SU-DHL-6 (cell line): Measurements from ENCODE around the gene NSMF.
A peak's percentile ranks its signal among the peaks of the same experiment; 100 is the strongest.

Experiments
- H2AFZ ChIP-seq: fragments of 200-600 bp; sonication (generic); 2 replicates; pipeline ENCODE4 v1.6.1; 2014; ENCODE audit warnings: low read depth, mild to moderate bottlenecking, moderate library complexity, mixed read lengths, antibody characterized with exemption, low read length; ENCODE audit not compliant: severe bottlenecking
- H3F3A ChIP-seq: fragments of 200-600 bp; shearing (Covaris generic); 2 replicates; pipeline ENCODE4 v1.6.0; 2016; ENCODE audit warnings: antibody characterized with exemption, mild to moderate bottlenecking; ENCODE audit not compliant: insufficient read depth
- H3K27ac ChIP-seq: fragments of 200-600 bp; sonication (generic); 2 replicates; pipeline ENCODE4 v1.5.1; 2016; ENCODE audit warnings: low read depth, mild to moderate bottlenecking, low read length, moderate library complexity, mixed read lengths
- H3K27me3 ChIP-seq: fragments of 200-600 bp; sonication (generic), shearing (Covaris generic); 2 replicates; pipeline ENCODE4 v1.6.0; 2014; ENCODE audit warnings: mild to moderate bottlenecking, low read length
- H3K36me3 ChIP-seq: fragments of 200-600 bp; sonication (generic); 2 replicates; pipeline ENCODE4 v1.6.1; 2014; ENCODE audit warnings: mild to moderate bottlenecking, low read length, mixed read lengths
- H3K4me2 ChIP-seq: fragments of 300-600, 200-600 bp; shearing (Covaris generic), sonication (generic); 2 replicates; pipeline ENCODE4 v1.6.0; 2014; ENCODE audit warnings: low read length, low read depth, mild to moderate bottlenecking; ENCODE audit not compliant: poor library complexity, severe bottlenecking
- H3K4me3 ChIP-seq: fragments of 200-600 bp; sonication (generic); 2 replicates; pipeline ENCODE4 v1.5.1; 2014; ENCODE audit warnings: antibody characterized with exemption, low read length, mild to moderate bottlenecking, mixed read lengths; ENCODE audit not compliant: insufficient read depth, poor library complexity, severe bottlenecking
- H3K79me2 ChIP-seq: fragments of 200-600 bp; sonication (generic); 2 replicates; pipeline ENCODE4 v1.6.1; 2014; ENCODE audit warnings: mild to moderate bottlenecking, low read length, moderate library complexity; ENCODE audit not compliant: insufficient read depth
- H3K9ac ChIP-seq: fragments of 200-600 bp; sonication (generic); 2 replicates; pipeline ENCODE4 v1.7.0; 2014; ENCODE audit warnings: mild to moderate bottlenecking, low read length
- H3K9me2 ChIP-seq: fragments of 200-600 bp; sonication (generic); replicated peaks from 2 replicates; pipeline ENCODE4 v1.6.1; 2014; ENCODE audit warnings: low read length; ENCODE audit not compliant: insufficient read depth
- H3K9me3 ChIP-seq: fragments of 200-600 bp; sonication (generic); 2 replicates; pipeline ENCODE4 v1.6.1; 2014; ENCODE audit warnings: low read length, mixed read lengths; ENCODE audit not compliant: insufficient read depth
- H4K20me1 ChIP-seq: fragments of 200-600 bp; sonication (generic); 2 replicates; pipeline ENCODE4 v1.6.1; 2014; ENCODE audit warnings: low read depth, mild to moderate bottlenecking, antibody characterized with exemption, low read length, moderate library complexity, mixed read lengths
- EZH2phosphoT487 ChIP-seq: fragments of 200-600 bp; sonication (generic), shearing (Covaris generic); conservative IDR thresholded peaks from 2 replicates; pipeline ENCODE4 v1.6.1; 2018; ENCODE audit warnings: mild to moderate bottlenecking, antibody characterized with exemption, low read length, moderate library complexity, mixed read lengths
- TF ChIP-seq, protein P1 (sequence below): fragments of 200-600 bp; sonication (generic); IDR thresholded peaks from one replicate; pipeline ENCODE4 v1.5.1; 2017; ENCODE audit warnings: antibody characterized with exemption, mild to moderate bottlenecking, low read length, moderate library complexity; ENCODE audit not compliant: insufficient read depth, poor library complexity, severe bottlenecking

Gene NSMF

DNA sequence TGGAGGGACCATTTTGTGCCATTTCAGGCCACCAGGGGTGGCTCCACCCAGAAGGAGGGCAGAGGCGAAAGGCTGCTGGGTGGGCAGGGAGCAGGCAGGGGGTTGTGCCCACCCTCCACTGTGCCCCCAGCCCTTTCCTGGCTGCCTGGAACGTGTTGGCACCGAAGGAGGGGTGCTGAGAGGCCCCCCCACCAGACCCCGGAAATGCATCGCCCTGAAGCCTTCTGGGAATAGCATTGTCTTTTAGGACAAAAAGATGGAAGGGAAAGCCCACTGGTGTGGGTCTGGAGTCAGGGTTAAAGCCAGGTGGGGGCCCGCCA is 30.9 kb downstream of the NSMF start:
- peak overlapping the region; percentile 39 for H3K9ac ChIP-seq
- no peak overlapping the region for H3K4me3 ChIP-seq
- peak overlapping the region; percentile 49 for H3K4me2 ChIP-seq
- H3K9me2 ChIP-seq = no peaks in the 10 kb centered on the region
- H3F3A ChIP-seq = peaks cover 39% of the 10 kb centered on the region
- H3K9me3 ChIP-seq = no peaks in the 10 kb centered on the region
- no peaks in the 10 kb centered on the region for H4K20me1 ChIP-seq
- H3K36me3 ChIP-seq = no peaks in the 10 kb centered on the region
- H3K27ac ChIP-seq = peak overlapping the region; percentile 94
- TF ChIP-seq, protein P1, sequence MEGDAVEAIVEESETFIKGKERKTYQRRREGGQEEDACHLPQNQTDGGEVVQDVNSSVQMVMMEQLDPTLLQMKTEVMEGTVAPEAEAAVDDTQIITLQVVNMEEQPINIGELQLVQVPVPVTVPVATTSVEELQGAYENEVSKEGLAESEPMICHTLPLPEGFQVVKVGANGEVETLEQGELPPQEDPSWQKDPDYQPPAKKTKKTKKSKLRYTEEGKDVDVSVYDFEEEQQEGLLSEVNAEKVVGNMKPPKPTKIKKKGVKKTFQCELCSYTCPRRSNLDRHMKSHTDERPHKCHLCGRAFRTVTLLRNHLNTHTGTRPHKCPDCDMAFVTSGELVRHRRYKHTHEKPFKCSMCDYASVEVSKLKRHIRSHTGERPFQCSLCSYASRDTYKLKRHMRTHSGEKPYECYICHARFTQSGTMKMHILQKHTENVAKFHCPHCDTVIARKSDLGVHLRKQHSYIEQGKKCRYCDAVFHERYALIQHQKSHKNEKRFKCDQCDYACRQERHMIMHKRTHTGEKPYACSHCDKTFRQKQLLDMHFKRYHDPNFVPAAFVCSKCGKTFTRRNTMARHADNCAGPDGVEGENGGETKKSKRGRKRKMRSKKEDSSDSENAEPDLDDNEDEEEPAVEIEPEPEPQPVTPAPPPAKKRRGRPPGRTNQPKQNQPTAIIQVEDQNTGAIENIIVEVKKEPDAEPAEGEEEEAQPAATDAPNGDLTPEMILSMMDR = no peak
- no peaks in the 10 kb centered on the region for H3K79me2 ChIP-seq
- H2AFZ ChIP-seq = no peak overlapping the region
- H3K27me3 ChIP-seq = no peaks in the 10 kb centered on the region

DNA sequence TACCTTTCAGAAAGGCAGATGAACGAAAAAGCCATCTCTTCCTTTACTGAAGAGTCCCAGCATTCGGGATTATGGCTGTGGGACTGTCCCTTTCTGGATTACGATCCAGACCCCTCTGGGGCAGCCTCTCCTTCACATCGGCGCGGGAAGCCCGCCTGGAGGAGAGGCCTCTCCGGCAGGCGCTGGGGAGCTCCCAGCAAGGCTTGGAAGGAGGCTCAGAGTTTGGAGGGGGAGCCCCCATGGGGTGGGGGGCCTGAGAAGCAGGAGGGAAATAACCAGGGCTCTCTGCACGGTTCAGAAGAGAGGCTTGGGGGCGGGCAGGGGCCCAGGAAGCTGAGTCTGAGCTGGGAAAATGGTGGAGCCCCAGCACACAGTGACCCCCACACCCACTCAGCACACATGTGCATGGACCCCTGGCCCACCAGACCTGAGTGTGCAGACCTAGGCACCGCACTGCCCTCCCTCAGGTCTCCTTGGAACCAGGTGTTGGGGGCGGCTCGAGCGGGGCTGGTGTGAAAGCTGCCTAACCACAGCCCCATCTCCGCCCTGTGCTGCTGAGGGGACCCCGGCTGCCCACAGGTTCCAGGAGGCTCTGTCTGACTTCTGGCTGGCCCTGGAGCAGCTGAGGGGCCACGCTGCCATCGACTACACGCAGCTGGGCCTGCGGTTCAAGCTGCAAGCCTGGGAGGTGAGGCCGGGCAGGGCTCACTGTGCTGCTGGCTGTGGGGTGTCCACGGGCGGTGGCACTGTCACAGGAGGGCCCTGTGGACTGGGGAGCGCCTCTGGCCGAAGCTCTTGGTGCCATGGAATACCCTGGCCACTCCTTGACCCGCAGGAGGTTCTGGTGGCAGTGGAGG is 31.5 kb downstream of the NSMF start:
- no peak overlapping the region for H2AFZ ChIP-seq
- peak overlapping the region; percentile 49 for H3K4me2 ChIP-seq
- no peak overlapping the region for H3K4me3 ChIP-seq
- H3K27me3 ChIP-seq = no peaks in the 10 kb centered on the region
- H3K79me2 ChIP-seq = no peaks in the 10 kb centered on the region
- no peaks in the 10 kb centered on the region for H3K9me3 ChIP-seq
- peaks cover 39% of the 10 kb centered on the region for H3F3A ChIP-seq
- H3K27ac ChIP-seq = peak overlapping the region; percentile 94
- no peaks in the 10 kb centered on the region for H3K36me3 ChIP-seq
- H3K9ac ChIP-seq = peak overlapping the region; percentile 39
- TF ChIP-seq, protein P1 = no peak
- no peak for TF ChIP-seq EZH2phosphoT487
- H4K20me1 ChIP-seq = no peaks in the 10 kb centered on the region
- no peaks in the 10 kb centered on the region for H3K9me2 ChIP-seq

DNA sequence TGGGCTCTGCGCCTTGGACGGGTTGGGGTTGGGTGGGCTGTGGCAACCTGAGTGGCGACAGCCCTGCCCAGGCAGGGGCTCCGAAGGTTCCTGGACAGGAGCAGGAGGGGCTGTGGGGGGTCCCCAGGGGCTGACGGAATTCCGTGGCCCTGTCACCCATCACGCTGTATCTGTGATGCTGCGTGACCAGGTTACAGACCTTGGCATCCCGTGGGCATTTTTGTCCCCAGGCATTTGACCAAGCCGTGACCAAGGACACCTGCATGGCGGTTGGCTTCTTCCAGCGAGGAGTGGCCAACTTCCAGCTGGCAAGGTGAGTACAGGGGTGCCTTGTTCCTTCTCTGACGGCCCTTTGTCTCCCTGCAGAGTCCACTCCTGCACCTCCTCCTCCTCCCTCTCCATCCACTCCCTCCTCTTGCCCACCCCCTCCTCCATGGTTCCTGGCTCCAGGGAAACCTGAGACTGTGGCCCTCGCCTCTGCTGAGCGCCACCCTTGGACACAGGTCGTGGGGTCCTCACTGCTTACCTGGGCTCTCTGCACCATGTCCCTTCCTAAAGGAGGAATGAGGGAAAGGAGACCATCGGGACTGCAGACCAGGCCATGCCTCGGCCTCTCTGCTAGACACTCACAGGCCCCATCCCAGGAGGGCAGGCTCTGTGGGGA is 33.0 kb downstream of the NSMF start:
- Histone ChIP-seq H3K27me3 (no peaks in the 10 kb centered on the region), H3K4me3 (no peak overlapping the region), H3K9me2 (no peaks in the 10 kb centered on the region), H3K36me3 (no peaks in the 10 kb centered on the region), H3K79me2 (0 out of 2 replicates have a peak, but pooled peaks cover 8% of the 10 kb centered on the region), H3K27ac (peak overlapping the region; percentile 94), H3F3A (peaks cover 48% of the 10 kb centered on the region), H2AFZ (no peak overlapping the region), H3K4me2 (peak overlapping the region; percentile 53), H3K9ac (peak overlapping the region; percentile 10; the same call in 1 of the 2 replicates), H3K9me3 (no peaks in the 10 kb centered on the region), H4K20me1 (no peaks in the 10 kb centered on the region)
- TF ChIP-seq, protein P1 = no peak
- no peak for TF ChIP-seq EZH2phosphoT487
